Kidney epithelial cell (primary cell): ENCODE results near the gene MPG. TPM values are rescaled to one million over a fixed set of nuclear protein-coding genes. Genes with fewer than 3 reads are reported as not detected.

ENCODE experiments used
- DNase-seq: peaks from one replicate; pipeline ENCODE4 v3.0.0-alpha.2; 2010; ENCODE audit warnings: low read depth
- H3K27me3 ChIP-seq: 2 replicates; pipeline ENCODE4 v1.6.0; 2011; ENCODE audit warnings: low read length; ENCODE audit not compliant: control insufficient read depth, insufficient read depth
- H3K36me3 ChIP-seq: 2 replicates; pipeline ENCODE4 v1.5.1; 2011; ENCODE audit warnings: low read length; ENCODE audit not compliant: control insufficient read depth, insufficient read depth
- H3K4me3 ChIP-seq: 2 replicates; pipeline ENCODE4 v1.5.1; 2011; ENCODE audit warnings: low read depth, mild to moderate bottlenecking, control low read depth, low read length
- total RNA-seq: library from RNA; depleted of rRNA; stranded (reverse); fragments of >200 nt; gene quantifications from 2 replicates; pipeline ENCODE4 v1.2.3, GENCODE V29; 2015
- TF ChIP-seq, protein P1 (sequence below): IDR thresholded peaks from 2 replicates; pipeline ENCODE4 v1.5.1; 2011; ENCODE audit warnings: mild to moderate bottlenecking, moderate library complexity, low read length, control low read depth, inconsistent platforms; ENCODE audit not compliant: insufficient read depth, poor library complexity, severe bottlenecking

Gene MPG
- total RNA-seq, 1 donor from 2014 or later = 130 TPM

DNA sequence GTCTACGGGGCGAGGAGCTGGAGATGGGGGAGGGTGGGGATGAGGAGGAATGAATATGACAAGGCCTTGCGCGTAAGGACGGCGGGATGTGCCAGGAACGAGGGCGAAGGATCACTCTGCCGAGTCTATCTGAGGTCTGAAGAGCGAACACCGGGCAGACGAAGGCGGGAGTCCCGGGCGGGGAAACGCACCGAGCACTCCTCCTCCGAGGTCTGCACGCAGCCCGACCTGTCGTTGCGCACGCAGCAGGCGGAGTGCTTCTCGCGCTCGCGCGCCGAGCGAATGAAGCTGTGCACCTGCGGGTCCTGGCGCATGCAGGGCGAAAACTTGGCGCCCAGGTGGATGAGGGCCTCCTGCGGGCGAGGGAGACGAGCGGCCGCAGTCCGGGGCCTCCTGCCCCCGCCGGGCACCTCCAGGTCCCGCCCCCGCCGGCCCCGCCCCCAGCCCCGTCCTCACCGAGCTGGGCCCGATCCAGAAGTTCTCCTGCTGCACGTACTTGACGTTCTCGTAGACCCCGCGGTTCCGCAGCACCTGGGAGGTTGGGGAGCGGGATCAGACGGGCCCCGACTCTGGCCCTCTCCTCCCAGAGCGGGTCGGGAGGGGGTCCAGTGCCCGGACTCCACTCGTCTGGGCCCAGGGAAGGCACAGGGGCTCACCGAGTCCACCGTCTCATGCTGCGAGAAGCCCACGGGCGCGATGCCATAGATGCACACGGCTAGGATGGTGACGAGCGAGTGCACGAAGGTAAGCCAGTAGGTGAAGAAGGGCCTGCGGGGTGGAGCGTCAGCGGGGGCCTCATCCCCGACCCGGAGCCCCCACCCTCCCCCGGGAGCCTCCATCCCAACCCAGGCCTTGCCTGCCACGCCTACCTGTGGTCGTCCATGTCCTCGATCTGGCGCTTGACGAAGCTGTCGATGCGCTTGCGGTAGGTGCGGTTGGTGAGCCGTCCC lies 16.8 kb upstream of the MPG start:
- no peak overlapping the region for H3K4me3 ChIP-seq
- TF ChIP-seq, protein P1, sequence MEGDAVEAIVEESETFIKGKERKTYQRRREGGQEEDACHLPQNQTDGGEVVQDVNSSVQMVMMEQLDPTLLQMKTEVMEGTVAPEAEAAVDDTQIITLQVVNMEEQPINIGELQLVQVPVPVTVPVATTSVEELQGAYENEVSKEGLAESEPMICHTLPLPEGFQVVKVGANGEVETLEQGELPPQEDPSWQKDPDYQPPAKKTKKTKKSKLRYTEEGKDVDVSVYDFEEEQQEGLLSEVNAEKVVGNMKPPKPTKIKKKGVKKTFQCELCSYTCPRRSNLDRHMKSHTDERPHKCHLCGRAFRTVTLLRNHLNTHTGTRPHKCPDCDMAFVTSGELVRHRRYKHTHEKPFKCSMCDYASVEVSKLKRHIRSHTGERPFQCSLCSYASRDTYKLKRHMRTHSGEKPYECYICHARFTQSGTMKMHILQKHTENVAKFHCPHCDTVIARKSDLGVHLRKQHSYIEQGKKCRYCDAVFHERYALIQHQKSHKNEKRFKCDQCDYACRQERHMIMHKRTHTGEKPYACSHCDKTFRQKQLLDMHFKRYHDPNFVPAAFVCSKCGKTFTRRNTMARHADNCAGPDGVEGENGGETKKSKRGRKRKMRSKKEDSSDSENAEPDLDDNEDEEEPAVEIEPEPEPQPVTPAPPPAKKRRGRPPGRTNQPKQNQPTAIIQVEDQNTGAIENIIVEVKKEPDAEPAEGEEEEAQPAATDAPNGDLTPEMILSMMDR = no peak
- DNase-seq = no peak
- no peaks in the 10 kb centered on the region for H3K27me3 ChIP-seq
- H3K36me3 ChIP-seq = peaks cover 3% of the 10 kb centered on the region

DNA sequence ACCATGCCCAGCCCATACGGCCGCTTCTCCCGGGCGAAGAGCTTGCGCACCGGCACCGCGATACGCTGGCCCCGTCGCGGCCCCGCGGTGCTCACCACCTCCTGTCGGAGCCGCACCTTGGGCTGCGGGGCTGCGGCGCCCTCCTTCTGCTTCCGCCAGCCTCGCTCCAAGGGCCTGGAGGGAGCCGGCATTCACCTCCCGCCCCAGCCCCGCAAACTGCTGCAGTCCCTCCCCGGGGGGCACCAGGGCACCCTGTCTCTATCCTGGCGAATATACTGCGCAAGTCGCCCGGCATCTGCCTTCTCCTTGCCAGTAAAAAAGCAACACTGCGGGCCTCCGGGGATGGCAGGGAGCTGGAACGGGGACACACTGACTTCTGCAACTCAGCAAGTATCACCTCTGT lies 16.1 kb upstream of the MPG start:
- H3K27me3 ChIP-seq = no peaks in the 10 kb centered on the region
- TF ChIP-seq, protein P1 = no peak
- DNase-seq = no peak
- H3K36me3 ChIP-seq = peaks cover 3% of the 10 kb centered on the region
- no peak overlapping the region for H3K4me3 ChIP-seq

DNA sequence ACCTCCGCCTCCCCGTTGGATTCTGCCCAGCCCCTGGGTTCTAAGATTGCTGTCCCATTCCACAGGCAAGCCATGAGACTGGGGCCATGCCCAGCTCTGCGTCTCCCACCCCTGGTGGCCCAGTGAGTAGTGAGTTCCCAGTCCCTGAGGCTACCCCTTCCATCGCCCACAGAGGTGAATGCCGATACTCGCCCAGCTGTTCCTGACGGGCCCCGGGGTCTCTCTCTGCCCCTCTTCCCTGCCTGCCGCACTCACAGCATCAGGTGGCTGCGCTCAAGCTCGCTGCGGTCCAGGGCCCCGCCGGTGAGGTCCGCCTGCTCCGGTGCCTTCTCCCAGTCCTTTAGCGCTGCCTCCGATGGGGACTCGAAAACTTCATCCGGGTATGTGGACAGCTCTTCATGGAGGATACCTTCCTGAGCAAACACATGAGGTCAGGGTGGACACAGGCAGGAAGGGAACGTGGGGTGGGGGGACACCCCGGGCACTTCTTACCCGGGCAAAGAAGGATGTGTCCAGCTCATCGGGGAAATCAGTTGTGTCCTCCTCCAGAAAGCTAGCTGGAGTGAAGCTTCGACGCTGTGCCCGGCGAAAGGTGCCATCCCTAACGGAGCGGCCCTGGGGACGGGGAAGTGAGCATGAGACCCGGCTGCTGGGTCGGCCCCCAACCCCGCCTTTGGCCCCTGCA lies 15.6 kb upstream of the MPG start:
- H3K27me3 ChIP-seq = no peaks in the 10 kb centered on the region
- peaks cover 3% of the 10 kb centered on the region for H3K36me3 ChIP-seq
- TF ChIP-seq, protein P1 = no peak
- DNase-seq = no peak
- no peak overlapping the region for H3K4me3 ChIP-seq

DNA sequence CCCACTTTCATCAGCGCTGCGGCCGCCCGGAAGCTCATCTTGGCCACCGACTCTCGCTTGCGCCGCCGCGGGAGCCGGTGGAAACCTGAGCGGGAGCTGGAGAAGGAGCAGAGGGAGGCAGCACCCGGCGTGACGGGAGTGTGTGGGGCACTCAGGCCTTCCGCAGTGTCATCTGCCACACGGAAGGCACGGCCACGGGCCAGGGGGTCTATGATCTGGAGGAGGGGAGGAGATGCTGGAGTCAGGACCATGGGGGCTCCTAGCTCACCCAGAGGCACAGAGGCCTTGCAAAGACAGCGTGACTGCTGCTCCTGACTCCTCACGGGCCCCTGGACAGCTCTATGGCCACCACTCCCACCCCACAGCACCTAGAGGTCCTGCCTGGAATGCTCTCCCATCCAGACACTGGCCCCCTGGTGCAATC lies 15.0 kb upstream of the MPG start:
- H3K27me3 ChIP-seq = no peaks in the 10 kb centered on the region
- DNase-seq = no peak
- peaks cover 3% of the 10 kb centered on the region for H3K36me3 ChIP-seq
- no peak overlapping the region for H3K4me3 ChIP-seq
- TF ChIP-seq, protein P1 = no peak

DNA sequence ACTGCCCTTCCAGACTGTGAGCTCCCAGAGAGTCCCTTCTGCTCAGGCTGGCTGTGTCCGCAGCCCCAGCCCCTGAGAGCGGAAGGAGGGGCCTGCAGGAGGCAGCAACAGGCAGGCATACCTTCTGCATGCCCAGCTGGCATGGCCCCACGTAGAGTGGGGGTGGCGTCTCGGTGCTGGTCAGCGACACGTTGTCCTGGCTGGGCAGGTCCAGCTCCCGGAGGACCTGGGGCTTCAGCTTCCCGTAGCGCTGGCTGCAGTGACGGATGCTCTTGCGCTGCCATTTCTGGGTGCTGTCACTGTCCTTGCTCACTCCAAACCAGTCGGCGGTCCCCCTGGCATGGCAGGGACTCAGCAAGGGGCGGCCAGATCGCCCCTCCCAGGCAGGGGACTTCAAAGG lies 14.6 kb upstream of the MPG start:
- no peaks in the 10 kb centered on the region for H3K27me3 ChIP-seq
- no peak overlapping the region for H3K4me3 ChIP-seq
- H3K36me3 ChIP-seq = peaks cover 3% of the 10 kb centered on the region
- TF ChIP-seq, protein P1 = no peak
- DNase-seq = no peak
